Measurements from ENCODE around the gene PGM2L1.
"Not testable (repeated sequence)": the region's sequence is repeated elsewhere in the genome, so short reads cannot be mapped to it uniquely, and the experiment has no call there.

PGM2L1 gene

GRCh38 chr11:74397501-74398243, 561 bp downstream of the PGM2L1 start:
- peak; percentile 89 for DNase-seq

- no peak for DNase-seq
These were observed 6.0 kb downstream of the PGM2L1 start for GRCh38 chr11:74392256-74392655.

GRCh38 chr11:74391193-74391592, 7.0 kb downstream of the PGM2L1 start:
- DNase-seq, result no peak

GRCh38 chr11:74390697-74391096, 7.5 kb downstream of the PGM2L1 start:
- no peak for DNase-seq

- peak; percentile 90 for DNase-seq
These were observed 9.4 kb downstream of the PGM2L1 start for GRCh38 chr11:74388678-74389327.

- DNase-seq, result no peak
These were observed 13.6 kb downstream of the PGM2L1 start for GRCh38 chr11:74384641-74385040.

- DNase-seq, result peak; percentile 88
These were observed 17.3 kb downstream of the PGM2L1 start for GRCh38 chr11:74380746-74381439.

- DNase-seq, result no peak
These were observed 20.5 kb downstream of the PGM2L1 start for GRCh38 chr11:74377689-74378088.

GRCh38 chr11:74373382-74373781, 24.9 kb downstream of the PGM2L1 start:
- no peak for DNase-seq

GRCh38 chr11:74371269-74372052, 26.8 kb downstream of the PGM2L1 start:
- peak; percentile 70 for DNase-seq

GRCh38 chr11:74370123-74370522, 28.1 kb downstream of the PGM2L1 start:
- no peak for DNase-seq

GRCh38 chr11:74367881-74368280, 30.4 kb downstream of the PGM2L1 start:
- DNase-seq, result peak; percentile 23

GRCh38 chr11:74366576-74366975, 31.7 kb downstream of the PGM2L1 start:
- no peak for DNase-seq

- not testable (repeated sequence) for DNase-seq
These were observed 32.4 kb downstream of the PGM2L1 start for GRCh38 chr11:74365805-74366204.

GRCh38 chr11:74357449-74357848, 40.8 kb downstream of the PGM2L1 start:
- no peak for DNase-seq

GRCh38 chr11:74355626-74356025, 42.6 kb downstream of the PGM2L1 start:
- no peak for DNase-seq

- DNase-seq, result no peak
These were observed 44.2 kb downstream of the PGM2L1 start for GRCh38 chr11:74354036-74354435.

GRCh38 chr11:74347381-74347780, 50.9 kb downstream of the PGM2L1 start:
- no peak for DNase-seq

- DNase-seq, result no peak
These were observed 52.8 kb downstream of the PGM2L1 start for GRCh38 chr11:74345420-74345819.

- no peak for DNase-seq
These were observed 56.3 kb downstream of the PGM2L1 start for GRCh38 chr11:74341921-74342320.

GRCh38 chr11:74339619-74340018, 58.6 kb downstream of the PGM2L1 start:
- no peak for DNase-seq

- no peak for DNase-seq
These were observed 59.3 kb downstream of the PGM2L1 start for GRCh38 chr11:74338963-74339362.

GRCh38 chr11:74333193-74333592, 65.0 kb downstream of the PGM2L1 start:
- DNase-seq, result no peak

Data from DMS79 treated with DMSO at 0.1 percent for 48 hours (cell line).